K562 (cell line): ENCODE results near the gene SOCS4. TPM values are rescaled to one million over a fixed set of nuclear protein-coding genes. Genes with fewer than 3 reads are reported as not detected.

Experiments
- EP400 ChIP-seq: fragments of 450-650 bp; IDR thresholded peaks from 2 replicates; pipeline ENCODE4 v1.6.1; 2017; ENCODE audit warnings: antibody characterized with exemption, mild to moderate bottlenecking, moderate library complexity
- HDAC2 ChIP-seq: fragments of 450-650 bp; IDR thresholded peaks from 2 replicates; pipeline ENCODE4 v1.6.1; 2016; ENCODE audit warnings: mild to moderate bottlenecking
- HNRNPH1 ChIP-seq: fragments of 200-400 bp; formaldehyde crosslinking; optimal IDR thresholded peaks from 2 replicates; pipeline ENCODE3; 2017; ENCODE audit warnings: low read depth, mild to moderate bottlenecking, low read length, moderate library complexity
- KHSRP ChIP-seq: fragments of 450-650 bp; IDR thresholded peaks from 2 replicates; pipeline ENCODE4 v1.6.1; 2017
- MECOM ChIP-seq: fragments of 250-450 bp; sonication (Bioruptor Pico); IDR thresholded peaks from 2 replicates; pipeline ENCODE4 v1.8.0; 2022; ENCODE audit warnings: inconsistent platforms
- PBX2 ChIP-seq, 2 experiments: IDR thresholded peaks in 1 of 2; conservative IDR thresholded peaks in 1 of 2; 2 replicates each; pipeline ENCODE4 v1.6.1; 2016; ENCODE audit warnings: low read depth in 2 of 2, mild to moderate bottlenecking in 1 of 2, missing compliant biosample characterization in 1 of 2, missing genetic modification characterization in 1 of 2, moderate library complexity in 1 of 2
- ZNF239 ChIP-seq: fragments of 250-450 bp; sonication (Bioruptor Pico); IDR thresholded peaks from 2 replicates; pipeline ENCODE4 v1.4.0; 2020; ENCODE audit warnings: mild to moderate bottlenecking
- ZNF24 ChIP-seq: fragments of 450-650 bp; IDR thresholded peaks from 2 replicates; pipeline ENCODE4 v1.6.1; 2016
- ZNF407 ChIP-seq: fragments of 450-650 bp; IDR thresholded peaks from 2 replicates; pipeline ENCODE4 v1.6.1; 2016; ENCODE audit warnings: low read depth
- polyA plus RNA-seq, 8 experiments: library from polyadenylated mRNA; depleted of rRNA in 4 of 8; stranded (reverse) in 5 of 8; unstranded in 3 of 8; fragments of >200 nt; fragmentation: Nextera tagmentation in 2 of 8; fragmentation: Illumina TruSeq in 1 of 8; extraction: Ambion mirVana in 2 of 8; extraction: Trizol in 1 of 8; gene quantifications; 2 replicates each; pipeline versions ENCODE4 v1.2.1 to v1.2.3, GENCODE V29; 2011 to 2014; ENCODE audit warnings: inconsistent platforms in 1 of 8, missing spikeins in 1 of 8
- total RNA-seq, 7 experiments: library from RNA; depleted of rRNA in 6 of 7; stranded (reverse); fragments of >200 nt in 6 of 7; fragmentation: Illumina TruSeq in 2 of 7; extraction: Trizol in 2 of 7; gene quantifications; 2 replicates each; pipeline versions ENCODE4 v1.2.1 to v1.2.3, GENCODE V29; 2011 to 2021; ENCODE audit warnings: low replicate concordance in 1 of 7
- TF ChIP-seq, protein P1 (sequence below): fragments of 250-450 bp; sonication (Bioruptor Pico); IDR thresholded peaks from 2 replicates; pipeline ENCODE4 v1.9.0; 2021; ENCODE audit warnings: mild to moderate bottlenecking, inconsistent platforms
- TF ChIP-seq, protein P2 (sequence below): fragments of 250-450 bp; sonication (Bioruptor Pico); IDR thresholded peaks from 2 replicates; pipeline ENCODE4 v1.8.0; 2022; ENCODE audit warnings: moderate library complexity, mild to moderate bottlenecking, inconsistent platforms

SOCS4 gene
- total and polyA plus RNA-seq, 9 of the 15 experiments (the other 6 are each of a cell fraction or from before 2014, with no cell fraction given): 2.6 to 12.7 (median 9.7) TPM

DNA sequence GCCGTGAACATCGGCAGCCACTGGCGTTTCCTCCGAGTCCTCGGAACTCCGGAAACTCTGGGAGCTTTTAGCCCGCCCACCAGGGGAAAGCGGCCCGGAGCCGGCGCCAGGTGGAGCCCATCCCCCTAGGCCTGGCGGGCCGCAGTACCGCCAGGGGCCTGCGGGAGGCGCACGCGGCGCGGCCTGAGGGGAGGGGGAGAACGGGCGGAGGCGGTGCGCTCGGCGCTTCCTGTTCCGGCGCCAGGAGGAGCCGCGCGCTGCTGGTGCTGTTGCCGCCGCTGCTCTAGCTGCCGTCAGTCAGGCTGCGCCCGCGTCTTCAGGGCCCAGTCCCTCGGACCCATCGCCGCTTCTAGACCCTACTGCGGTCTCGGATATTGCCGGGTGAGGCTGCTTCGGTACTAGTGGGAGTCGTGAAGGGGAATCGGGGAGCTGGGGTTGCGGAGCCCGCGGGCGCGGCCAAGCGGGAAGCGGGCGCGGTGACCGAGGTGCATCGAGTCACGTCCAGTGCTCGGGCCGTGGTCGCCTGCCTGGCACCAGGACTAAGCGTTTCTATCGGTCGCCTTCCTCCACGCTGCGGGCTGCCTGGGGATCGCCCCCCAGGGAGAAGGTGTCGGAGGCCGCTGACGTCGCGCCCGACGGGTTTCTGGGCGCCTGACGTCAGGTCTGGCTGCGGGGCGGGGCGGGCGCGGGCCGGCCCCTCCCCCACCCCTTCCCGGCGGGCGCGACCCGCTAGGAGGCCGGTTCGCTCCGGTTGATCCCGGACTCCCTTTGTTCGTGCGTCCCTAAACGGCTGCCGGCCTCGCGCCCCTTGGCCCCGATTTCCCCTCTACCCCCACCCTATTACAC, 24.6 kb downstream of the SOCS4 start, which contains the start of gene MAPK1IP1L (continued):
- no peak for TF ChIP-seq ZNF407
- TF ChIP-seq KHSRP: no peak
- no peak for TF ChIP-seq ZNF239 (CRISPR knock-in tag)
- TF ChIP-seq ZNF24: no peak
- TF ChIP-seq, protein P1, sequence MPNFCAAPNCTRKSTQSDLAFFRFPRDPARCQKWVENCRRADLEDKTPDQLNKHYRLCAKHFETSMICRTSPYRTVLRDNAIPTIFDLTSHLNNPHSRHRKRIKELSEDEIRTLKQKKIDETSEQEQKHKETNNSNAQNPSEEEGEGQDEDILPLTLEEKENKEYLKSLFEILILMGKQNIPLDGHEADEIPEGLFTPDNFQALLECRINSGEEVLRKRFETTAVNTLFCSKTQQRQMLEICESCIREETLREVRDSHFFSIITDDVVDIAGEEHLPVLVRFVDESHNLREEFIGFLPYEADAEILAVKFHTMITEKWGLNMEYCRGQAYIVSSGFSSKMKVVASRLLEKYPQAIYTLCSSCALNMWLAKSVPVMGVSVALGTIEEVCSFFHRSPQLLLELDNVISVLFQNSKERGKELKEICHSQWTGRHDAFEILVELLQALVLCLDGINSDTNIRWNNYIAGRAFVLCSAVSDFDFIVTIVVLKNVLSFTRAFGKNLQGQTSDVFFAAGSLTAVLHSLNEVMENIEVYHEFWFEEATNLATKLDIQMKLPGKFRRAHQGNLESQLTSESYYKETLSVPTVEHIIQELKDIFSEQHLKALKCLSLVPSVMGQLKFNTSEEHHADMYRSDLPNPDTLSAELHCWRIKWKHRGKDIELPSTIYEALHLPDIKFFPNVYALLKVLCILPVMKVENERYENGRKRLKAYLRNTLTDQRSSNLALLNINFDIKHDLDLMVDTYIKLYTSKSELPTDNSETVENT: peak; percentile 51; the same call in 1 of the 2 replicates
- no peak for TF ChIP-seq PBX2 (CRISPR knock-in tag; IDR thresholded peaks at IDR 0.05; ENCODE audit: low read depth)
- TF ChIP-seq PBX2 (tag; conservative IDR thresholded peaks at IDR 0.05; ENCODE audit: low read depth): no peak
- no peak for TF ChIP-seq HDAC2
- peak; percentile 94 for TF ChIP-seq EP400
- TF ChIP-seq, protein P2, sequence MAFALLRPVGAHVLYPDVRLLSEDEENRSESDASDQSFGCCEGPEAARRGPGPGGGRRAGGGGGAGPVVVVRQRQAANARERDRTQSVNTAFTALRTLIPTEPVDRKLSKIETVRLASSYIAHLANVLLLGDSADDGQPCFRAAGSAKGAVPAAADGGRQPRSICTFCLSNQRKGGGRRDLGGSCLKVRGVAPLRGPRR (CRISPR knock-in tag): no peak
- no peak for TF ChIP-seq HNRNPH1
- TF ChIP-seq MECOM (CRISPR knock-in tag): no peak
